Neuronal stem cell (in vitro differentiated cells): ENCODE results near the gene ACOXL.

Experiments used
- DNase-seq: peaks from one replicate; pipeline ENCODE4 v3.0.0-alpha.2; 2013; ENCODE audit warnings: low spot score
- H2AFZ ChIP-seq: one replicate; pipeline ENCODE4 v1.6.1; 2013; ENCODE audit warnings: mild to moderate bottlenecking, low read length, inconsistent platforms
- H2AK5ac ChIP-seq: 2 replicates; pipeline ENCODE4 v1.6.1; 2013; ENCODE audit warnings: low read depth, mild to moderate bottlenecking, inconsistent platforms, low read length, moderate library complexity, mixed read lengths
- H2BK120ac ChIP-seq: 2 replicates; pipeline ENCODE4 v1.6.1; 2013; ENCODE audit warnings: low read depth, mild to moderate bottlenecking, inconsistent platforms, low read length, moderate library complexity, mixed read lengths
- H2BK12ac ChIP-seq: one replicate; pipeline ENCODE4 v1.6.1; 2013; ENCODE audit warnings: low read length, inconsistent platforms
- H2BK15ac ChIP-seq: 2 replicates; pipeline ENCODE4 v1.6.1; 2013; ENCODE audit warnings: mild to moderate bottlenecking, low read length, inconsistent platforms, mixed read lengths
- H2BK5ac ChIP-seq: one replicate; pipeline ENCODE4 v1.6.1; 2013; ENCODE audit warnings: inconsistent platforms, mild to moderate bottlenecking, low read length, moderate library complexity
- H3K14ac ChIP-seq: one replicate; pipeline ENCODE4 v1.6.1; 2013; ENCODE audit warnings: low read length, inconsistent platforms
- H3K18ac ChIP-seq: 2 replicates; pipeline ENCODE4 v1.6.1; 2013; ENCODE audit warnings: low read length, inconsistent platforms
- H3K23ac ChIP-seq: 2 replicates; pipeline ENCODE4 v1.6.1; 2013; ENCODE audit warnings: low read depth, mild to moderate bottlenecking, mixed read lengths, low read length, inconsistent platforms; ENCODE audit not compliant: poor library complexity
- H3K27ac ChIP-seq: replicated peaks from 3 replicates; pipeline ENCODE4 v1.5.1; 2013; ENCODE audit warnings: low read length, inconsistent platforms
- H3K27me3 ChIP-seq, 3 experiments: 2 replicates each; pipeline ENCODE4 v1.6.1; 2013; ENCODE audit warnings: low read length in 3 of 3, mild to moderate bottlenecking in 2 of 3, inconsistent platforms in 1 of 3, low read depth in 1 of 3, mixed read lengths in 1 of 3, moderate library complexity in 1 of 3; ENCODE audit not compliant: control insufficient read depth in 3 of 3, insufficient read depth in 3 of 3
- H3K36me3 ChIP-seq, 2 donors: replicated peaks in 1 of 2; 2 replicates each; pipeline ENCODE4 v1.6.1; 2013; ENCODE audit warnings: low read length in 2 of 2; ENCODE audit not compliant: control insufficient read depth in 2 of 2, insufficient read depth in 2 of 2
- H3K4ac ChIP-seq: 2 replicates; pipeline ENCODE4 v1.6.1; 2013; ENCODE audit warnings: inconsistent platforms, mild to moderate bottlenecking, low read length, moderate library complexity
- H3K4me1 ChIP-seq, 2 donors: 1 replicate in 1 of 2; 2 replicates in 1 of 2; pipeline ENCODE4 v1.6.1; 2013; ENCODE audit warnings: low read length in 2 of 2, low read depth in 1 of 2; ENCODE audit not compliant: control insufficient read depth in 2 of 2, insufficient read depth in 1 of 2
- H3K4me2 ChIP-seq: one replicate; pipeline ENCODE4 v1.6.1; 2013; ENCODE audit warnings: mild to moderate bottlenecking, low read length, inconsistent platforms; ENCODE audit not compliant: insufficient read depth, poor library complexity, severe bottlenecking
- H3K4me3 ChIP-seq, 2 donors: 2 replicates each; pipeline ENCODE4 v1.5.1; 2013; ENCODE audit warnings: low read length in 2 of 2, mild to moderate bottlenecking in 2 of 2, inconsistent platforms in 1 of 2, moderate library complexity in 1 of 2
- H3K79me1 ChIP-seq: one replicate; pipeline ENCODE4 v1.6.1; 2013; ENCODE audit warnings: low read depth, mild to moderate bottlenecking, inconsistent platforms, low read length, moderate library complexity
- H3K9ac ChIP-seq: one replicate; pipeline ENCODE4 v1.6.1; 2013; ENCODE audit warnings: mild to moderate bottlenecking, low read depth, low read length, inconsistent platforms; ENCODE audit not compliant: poor library complexity
- H3K9me3 ChIP-seq, 2 donors: replicated peaks in 1 of 2; 2 replicates each; pipeline versions ENCODE3 to v1.6.1; 2013; ENCODE audit warnings: low read length in 2 of 2, mild to moderate bottlenecking in 2 of 2, inconsistent platforms in 1 of 2, low read depth in 1 of 2, mixed read lengths in 1 of 2, moderate library complexity in 1 of 2; ENCODE audit not compliant: control insufficient read depth in 2 of 2, insufficient read depth in 1 of 2
- H4K8ac ChIP-seq: one replicate; pipeline ENCODE4 v1.6.1; 2013; ENCODE audit warnings: low read depth, mild to moderate bottlenecking, inconsistent platforms, low read length, moderate library complexity
- H4K91ac ChIP-seq: one replicate; pipeline ENCODE4 v1.6.1; 2013; ENCODE audit warnings: low read length, low read depth, mild to moderate bottlenecking, inconsistent platforms; ENCODE audit not compliant: poor library complexity
- WGBS, 2 donors: extraction: QIAGEN DNeasy Blood & Tissue Kit; methylation state at CpG; one replicate each; pipeline ENCODE4 v1.1.7; 2013; ENCODE audit warnings: missing lambda C conversion rate in 2 of 2, mixed read lengths in 1 of 2; ENCODE audit not compliant: insufficient read length in 2 of 2, insufficient replicate concordance in 1 of 2; ENCODE audit errors: extremely low coverage in 2 of 2; 5-methylcytosine and 5-hydroxymethylcytosine counted together

ACOXL gene

GRCh38 chr2:111029181-111029927 lies 297.0 kb downstream of the ACOXL start:
- Histone ChIP-seq H2BK5ac (no peak overlapping the region), H2BK15ac (no peak overlapping the region), H2BK12ac (no peak overlapping the region), H3K14ac (no peak overlapping the region), H3K36me3 (no peaks in the 10 kb centered on the region), H3K27me3 (no peaks in the 10 kb centered on the region), H3K27ac (no peak overlapping the region), H4K8ac (no peak overlapping the region), H3K18ac (no peak overlapping the region), H3K4ac (no peak overlapping the region), H2BK120ac (no peak overlapping the region), H3K4me1 (peaks cover 8 to 15% of the 10 kb centered on the region in 2 donors), H2AFZ (peak overlapping the region; percentile 19), H2AK5ac (peak overlapping the region; percentile 22), H3K4me3 (no peak overlapping the region), H3K9me3 (peaks cover 0 to 4% of the 10 kb centered on the region in 2 donors), H3K9ac (no peak overlapping the region), H3K23ac (no peak overlapping the region), H4K91ac (no peak overlapping the region), H3K79me1 (no peaks in the 10 kb centered on the region), H3K4me2 (no peak overlapping the region)
- no CpG with 5 or more reads among the region's 7 CpGs for WGBS, 2 donors
- DNase-seq: no peak

- H3K18ac ChIP-seq: peak overlapping the region; percentile 61
- H3K79me1 ChIP-seq: no peaks in the 10 kb centered on the region
- no peak overlapping the region for H3K9ac ChIP-seq
- peaks cover 0 to 4% of the 10 kb centered on the region in 2 donors for H3K9me3 ChIP-seq
- H2BK12ac ChIP-seq: no peak overlapping the region
- no peak for DNase-seq
- no peaks in the 10 kb centered on the region for H3K36me3 ChIP-seq
- H3K4ac ChIP-seq: no peak overlapping the region
- no peak overlapping the region for H4K91ac ChIP-seq
- peak overlapping the region; percentile 80 for H2AFZ ChIP-seq
- H3K4me1 ChIP-seq: peaks cover 8 to 15% of the 10 kb centered on the region in 2 donors
- no peak overlapping the region for H2BK5ac ChIP-seq
- WGBS, 2 donors: no CpG with 5 or more reads among the region's 10 CpGs
- H2AK5ac ChIP-seq: peak overlapping the region; percentile 6
- no peak overlapping the region for H3K23ac ChIP-seq
- H2BK120ac ChIP-seq: no peak overlapping the region
- H3K14ac ChIP-seq: no peak overlapping the region
- H3K4me2 ChIP-seq: no peak overlapping the region
- no peak overlapping the region for H3K4me3 ChIP-seq
- no peak overlapping the region for H2BK15ac ChIP-seq
- peak overlapping the region; percentile 20 for H3K27ac ChIP-seq
- no peak overlapping the region for H4K8ac ChIP-seq
- H3K27me3 ChIP-seq: no peaks in the 10 kb centered on the region
These were observed 298.0 kb downstream of the ACOXL start for GRCh38 chr2:111030260-111030891.

- peak overlapping the region; percentile 80 for H2AFZ ChIP-seq
- no peak overlapping the region for H3K23ac ChIP-seq
- H2BK120ac ChIP-seq: no peak overlapping the region
- no CpG with 5 or more reads among the region's 2 CpGs for WGBS, 2 donors
- no peaks in the 10 kb centered on the region for H3K36me3 ChIP-seq
- no peak overlapping the region for H2BK12ac ChIP-seq
- H4K91ac ChIP-seq: no peak overlapping the region
- H3K14ac ChIP-seq: no peak overlapping the region
- H2AK5ac ChIP-seq: no peak overlapping the region
- no peak overlapping the region for H3K9ac ChIP-seq
- no peak overlapping the region for H2BK5ac ChIP-seq
- H3K79me1 ChIP-seq: no peaks in the 10 kb centered on the region
- H3K18ac ChIP-seq: no peak overlapping the region
- H3K9me3 ChIP-seq: peaks cover 0 to 4% of the 10 kb centered on the region in 2 donors
- no peak overlapping the region for H3K27ac ChIP-seq
- H3K27me3 ChIP-seq: no peaks in the 10 kb centered on the region
- H3K4me2 ChIP-seq: no peak overlapping the region
- DNase-seq: no peak
- no peak overlapping the region for H4K8ac ChIP-seq
- H3K4me1 ChIP-seq: peaks cover 8 to 15% of the 10 kb centered on the region in 2 donors
- no peak overlapping the region for H3K4ac ChIP-seq
- no peak overlapping the region for H3K4me3 ChIP-seq
- H2BK15ac ChIP-seq: no peak overlapping the region
These were observed 298.6 kb downstream of the ACOXL start for GRCh38 chr2:111030945-111031344.
